Activated T-cell treated with anti-CD3 and anti-CD28 coated beads, Interleukin-2, amount 50 U/mL, for 48 hours (primary cell): ENCODE data around the gene SDE2.
"Not testable (repeated sequence)": the region's sequence is repeated elsewhere in the genome, so short reads cannot be mapped to it uniquely, and the experiment has no call there.

Source experiments
- DNase-seq, 2 experiments: peaks; one replicate each; pipeline ENCODE4 v3.0.0-alpha.2; 2020

The SDE2 gene

DNA sequence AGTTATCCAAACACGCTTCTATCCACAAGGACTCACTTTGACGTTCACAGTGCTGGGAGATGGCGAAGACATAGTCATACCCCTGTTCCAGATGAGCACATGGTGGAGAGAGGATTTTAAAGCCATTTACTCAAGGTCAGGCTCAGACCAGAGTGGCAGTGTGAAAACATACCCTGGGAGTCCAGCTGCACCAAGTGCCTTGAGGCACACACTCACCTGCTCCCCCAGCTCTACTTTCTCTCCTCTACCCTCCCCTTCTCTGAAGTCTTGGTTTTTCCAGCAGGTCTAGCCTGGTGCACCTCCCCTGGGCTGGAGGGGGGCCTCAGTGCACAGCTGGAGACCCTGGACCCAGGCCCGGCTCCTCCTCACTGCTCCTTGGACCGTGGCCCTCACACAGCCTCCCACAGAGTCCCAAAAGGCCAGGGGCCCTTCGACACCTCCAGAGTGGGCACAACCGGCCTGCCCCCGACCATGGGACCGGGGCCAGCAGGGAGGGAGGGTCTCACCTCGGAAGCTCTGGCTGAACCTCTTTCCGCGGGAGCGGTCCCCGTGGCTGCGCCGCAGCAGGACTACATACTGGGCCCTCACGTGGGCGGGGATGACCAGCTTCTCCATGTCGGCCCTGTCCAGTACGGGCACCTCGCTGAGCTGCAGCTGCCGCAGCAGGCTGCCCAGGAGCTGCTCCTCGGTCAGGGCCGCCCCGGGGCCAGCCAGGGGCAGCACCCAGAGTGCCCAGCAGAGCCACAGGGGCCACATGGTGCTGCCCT is 58.6 kb downstream of the SDE2 start:
- DNase-seq: no peak

- not testable (repeated sequence) for DNase-seq
Observed at GRCh38 chr1:225939939-225940310, 59.2 kb downstream of the SDE2 start.

GRCh38 chr1:225939097-225939938 is 59.8 kb downstream of the SDE2 start:
- not testable (repeated sequence) for DNase-seq

DNA sequence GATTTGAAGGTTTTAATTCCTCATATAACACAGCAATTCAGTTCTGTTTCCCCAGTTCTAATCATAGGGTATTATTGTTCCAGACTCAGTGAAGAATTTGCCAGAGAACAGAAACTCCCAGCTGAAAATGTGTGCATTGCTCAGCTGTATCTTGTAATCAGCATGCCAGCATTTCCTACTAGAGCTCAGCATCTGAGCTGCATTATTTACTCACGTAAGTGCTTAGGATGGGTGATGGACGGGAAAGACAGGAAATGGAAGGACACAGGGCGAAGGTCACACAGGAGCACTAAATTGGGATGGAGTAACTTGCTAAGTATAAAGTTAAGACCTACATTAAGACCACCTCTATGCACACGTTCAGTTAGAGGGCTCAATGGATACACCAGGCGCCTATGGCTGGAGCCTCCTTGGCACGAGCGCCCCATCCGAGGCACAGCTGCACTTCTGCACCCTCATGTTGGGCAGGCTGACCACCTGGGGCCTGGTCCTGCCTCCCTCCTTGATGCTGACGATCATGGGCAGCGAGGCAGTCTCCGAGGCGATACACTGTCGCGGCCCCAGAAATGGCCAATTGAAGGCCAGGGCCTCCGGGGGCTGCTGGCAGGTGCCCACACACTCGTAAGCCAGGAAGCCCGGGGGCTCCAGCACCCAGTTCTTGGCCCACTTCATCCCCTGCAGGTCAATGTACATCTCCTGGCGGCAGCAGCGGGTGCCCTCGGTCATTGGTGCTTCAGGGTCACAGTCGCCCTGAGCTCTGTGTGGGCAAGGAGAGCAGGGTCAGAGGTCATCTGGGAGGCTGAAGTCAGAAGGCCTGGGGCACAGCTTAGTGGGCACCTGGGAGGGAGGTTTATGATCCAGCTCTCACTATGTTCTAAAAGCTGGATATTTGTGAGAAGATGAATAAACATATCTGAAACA is 61.8 kb downstream of the SDE2 start:
- no peak for DNase-seq

DNA sequence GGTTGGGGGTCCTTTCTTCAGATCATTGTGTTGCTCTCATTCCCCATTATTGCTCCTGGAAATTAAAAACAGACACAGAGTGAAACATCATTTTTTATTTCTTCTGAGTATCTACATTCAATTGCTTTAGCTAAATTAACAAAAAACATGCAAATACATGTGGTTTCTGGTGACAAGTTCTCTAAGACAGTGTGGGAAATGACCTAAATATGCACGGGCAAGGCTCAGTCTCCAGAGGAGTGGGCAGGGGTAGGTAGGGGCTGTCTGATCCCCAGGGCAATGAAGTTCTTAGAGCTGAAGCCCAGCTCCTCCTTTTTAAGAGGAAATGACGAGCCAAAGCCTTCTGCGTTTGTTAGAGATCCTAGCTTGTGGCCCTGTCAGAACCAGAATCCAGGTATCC is 62.6 kb downstream of the SDE2 start:
- no peak for DNase-seq

DNA sequence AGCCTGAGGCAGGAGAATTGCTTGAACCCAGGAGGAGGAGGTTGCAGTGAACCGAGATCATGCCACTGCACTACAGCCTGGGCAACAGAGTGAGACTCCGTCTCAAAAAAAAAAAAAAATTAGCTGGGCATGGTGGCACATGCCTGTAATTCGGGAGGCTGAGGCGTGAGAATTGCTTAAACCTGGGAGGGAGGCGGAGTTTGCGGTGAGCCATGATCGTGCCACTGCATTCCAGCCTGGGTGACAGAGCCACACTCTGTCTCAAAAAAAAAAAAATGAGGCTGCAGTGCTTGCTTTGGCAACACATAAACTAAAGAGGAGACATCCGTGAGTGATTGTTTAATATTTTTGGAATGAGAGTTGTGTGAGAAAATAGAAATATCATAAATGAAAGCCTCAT is 63.1 kb downstream of the SDE2 start:
- DNase-seq: not testable (repeated sequence)

DNA sequence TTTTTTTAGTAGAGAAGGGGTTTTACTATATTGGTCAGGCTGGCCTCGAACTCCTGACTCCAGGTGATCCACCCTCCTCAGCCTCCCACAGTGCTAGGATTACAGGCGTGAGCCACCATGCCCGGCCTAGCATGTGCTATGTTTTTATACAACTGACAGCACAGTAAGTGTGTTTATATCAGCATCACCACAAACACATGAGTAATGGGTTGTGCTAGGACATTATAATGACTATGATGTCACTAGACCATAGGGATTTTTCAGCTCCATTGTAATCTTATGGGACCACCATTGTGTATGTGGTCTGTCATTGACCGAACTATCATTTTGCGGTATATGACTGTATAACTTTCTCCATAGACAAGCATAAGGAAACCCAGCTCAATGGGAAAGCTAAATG is 64.4 kb downstream of the SDE2 start:
- no peak for DNase-seq

- DNase-seq: no peak
Observed at GRCh38 chr1:225933072-225933471, 66.1 kb downstream of the SDE2 start.
